KOPT-K1 (cell line): ENCODE measurements around the gene RAB17.

ENCODE experiments used
- H3K27ac ChIP-seq: fragments of 200-600 bp; sonication (generic); 2 replicates; pipeline ENCODE4 v1.5.1; 2016; ENCODE audit warnings: antibody characterized with exemption, mild to moderate bottlenecking, low read depth, low read length; ENCODE audit not compliant: poor library complexity, severe bottlenecking
- H3K36me3 ChIP-seq: fragments of 200-600 bp; sonication (generic); 2 replicates; pipeline ENCODE4 v1.5.1; 2017; ENCODE audit warnings: antibody characterized with exemption, mild to moderate bottlenecking, low read length, moderate library complexity; ENCODE audit not compliant: insufficient read depth
- H3K9me3 ChIP-seq: fragments of 200-600 bp; sonication (generic); 2 replicates; pipeline ENCODE4 v1.5.1; 2017; ENCODE audit warnings: antibody characterized with exemption, low read length, mild to moderate bottlenecking; ENCODE audit not compliant: insufficient read depth, poor library complexity, severe bottlenecking

RAB17 gene

DNA sequence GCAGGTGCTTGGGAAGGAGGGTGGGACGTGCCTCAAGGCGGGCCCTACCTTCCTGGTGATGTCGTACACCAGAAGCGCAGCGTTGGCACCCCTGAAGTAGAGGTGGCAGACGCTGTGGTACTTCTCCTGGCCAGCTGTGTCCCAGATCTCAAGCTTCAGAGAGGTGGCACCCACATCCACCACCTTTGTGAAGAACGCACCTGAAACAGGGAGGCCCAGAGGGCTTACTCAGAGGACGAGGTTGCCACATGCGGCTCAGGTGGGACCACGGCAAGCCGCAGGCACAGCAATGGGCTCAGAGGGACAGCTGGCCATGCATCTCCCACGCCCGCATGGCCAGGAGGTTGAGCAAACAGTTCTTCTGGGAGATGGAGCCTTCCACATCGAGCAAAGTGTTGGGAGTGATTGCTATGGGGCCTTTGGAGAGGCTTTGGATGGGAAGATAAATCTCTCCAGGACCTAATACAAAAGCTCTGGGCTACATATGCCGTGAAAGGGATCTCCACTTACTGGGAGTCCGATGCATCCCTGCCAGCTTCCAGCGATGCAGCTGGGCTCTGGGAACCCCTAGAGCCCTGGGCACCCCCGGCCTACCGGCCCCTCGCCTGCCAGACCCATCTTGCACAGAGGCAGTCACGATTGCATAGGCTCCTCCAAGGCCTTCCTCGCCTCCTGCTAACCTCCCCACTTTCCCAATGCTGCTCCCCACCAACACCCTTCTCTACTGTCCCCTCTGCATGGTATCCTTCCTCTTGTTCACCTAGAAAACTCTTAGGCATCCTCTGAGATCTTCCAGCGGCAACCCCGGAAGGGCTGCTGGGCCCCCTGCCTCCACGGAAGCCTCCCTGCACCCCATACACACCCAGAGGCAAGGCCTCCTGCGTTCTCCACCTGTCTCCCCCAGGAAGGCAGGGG is 12.3 kb downstream of the RAB17 start:
- H3K27ac ChIP-seq = no peak overlapping the region
- H3K9me3 ChIP-seq = no peaks in the 10 kb centered on the region
- no peaks in the 10 kb centered on the region for H3K36me3 ChIP-seq

GRCh38 chr2:237577458-237577857 is 13.1 kb downstream of the RAB17 start:
- Histone ChIP-seq H3K27ac (no peak overlapping the region), H3K9me3 (no peaks in the 10 kb centered on the region), H3K36me3 (no peaks in the 10 kb centered on the region)

- H3K9me3 ChIP-seq = no peaks in the 10 kb centered on the region
- H3K36me3 ChIP-seq = no peaks in the 10 kb centered on the region
- no peak overlapping the region for H3K27ac ChIP-seq
Measured at GRCh38 chr2:237576974-237577373, 13.6 kb downstream of the RAB17 start.

- no peaks in the 10 kb centered on the region for H3K9me3 ChIP-seq
- H3K27ac ChIP-seq = no peak overlapping the region
- H3K36me3 ChIP-seq = no peaks in the 10 kb centered on the region
Measured at GRCh38 chr2:237575869-237576862, 14.4 kb downstream of the RAB17 start.

GRCh38 chr2:237574894-237575868 is 15.4 kb downstream of the RAB17 start:
- Histone ChIP-seq H3K27ac (no peak overlapping the region), H3K36me3 (no peaks in the 10 kb centered on the region), H3K9me3 (no peaks in the 10 kb centered on the region)

GRCh38 chr2:237574467-237574866 is 16.1 kb downstream of the RAB17 start:
- Histone ChIP-seq H3K9me3 (no peaks in the 10 kb centered on the region), H3K27ac (no peak overlapping the region), H3K36me3 (no peaks in the 10 kb centered on the region)

DNA sequence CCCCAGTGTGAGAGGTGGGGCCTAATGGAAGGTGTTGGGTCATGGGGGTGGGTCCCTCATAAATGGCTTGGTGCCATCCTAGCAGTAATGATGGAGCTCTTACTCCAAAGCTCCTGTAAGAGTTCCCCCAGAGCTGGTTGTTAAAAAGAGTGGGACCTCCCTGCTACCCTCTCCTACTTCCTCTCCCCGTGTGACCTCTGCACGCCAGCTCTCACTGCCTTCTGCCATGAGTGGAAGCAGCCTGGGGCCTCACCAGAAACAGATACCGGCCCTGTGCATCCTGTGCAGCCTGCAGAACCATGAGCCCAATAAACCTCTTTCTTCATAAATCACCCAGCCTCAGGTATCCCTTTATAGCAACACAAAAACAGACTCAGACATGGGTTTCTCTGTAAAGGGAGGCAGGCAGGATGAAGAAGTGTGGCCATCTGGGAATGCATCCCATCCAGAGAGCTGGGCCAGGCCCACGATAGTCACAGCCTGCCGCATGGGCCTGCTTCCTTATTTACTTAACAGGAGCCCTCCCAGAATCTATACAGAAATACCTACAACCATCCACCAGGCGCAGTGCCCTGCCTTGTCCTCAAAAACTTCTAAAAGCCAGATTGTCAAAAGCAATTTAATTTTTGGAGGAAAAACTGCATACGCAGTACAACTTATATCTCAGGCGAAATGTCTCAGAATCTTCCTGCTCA is 16.7 kb downstream of the RAB17 start:
- no peaks in the 10 kb centered on the region for H3K36me3 ChIP-seq
- H3K9me3 ChIP-seq = no peaks in the 10 kb centered on the region
- no peak overlapping the region for H3K27ac ChIP-seq

- H3K9me3 ChIP-seq = no peaks in the 10 kb centered on the region
- H3K27ac ChIP-seq = no peak overlapping the region
- no peaks in the 10 kb centered on the region for H3K36me3 ChIP-seq
Measured at GRCh38 chr2:237572742-237573101, 17.8 kb downstream of the RAB17 start.

- Histone ChIP-seq H3K27ac (no peak overlapping the region), H3K36me3 (no peaks in the 10 kb centered on the region), H3K9me3 (no peaks in the 10 kb centered on the region)
Measured at GRCh38 chr2:237572021-237572741, 18.4 kb downstream of the RAB17 start.

- Histone ChIP-seq H3K27ac (no peak overlapping the region), H3K36me3 (no peaks in the 10 kb centered on the region), H3K9me3 (no peaks in the 10 kb centered on the region)
Measured at GRCh38 chr2:237571551-237571950, 19.0 kb downstream of the RAB17 start.

- Histone ChIP-seq H3K36me3 (no peaks in the 10 kb centered on the region), H3K27ac (no peak overlapping the region), H3K9me3 (no peaks in the 10 kb centered on the region)
Measured at GRCh38 chr2:237570776-237571335, 19.7 kb downstream of the RAB17 start.

GRCh38 chr2:237569896-237570295 is 20.6 kb downstream of the RAB17 start:
- no peaks in the 10 kb centered on the region for H3K9me3 ChIP-seq
- H3K36me3 ChIP-seq = no peaks in the 10 kb centered on the region
- H3K27ac ChIP-seq = no peak overlapping the region

DNA sequence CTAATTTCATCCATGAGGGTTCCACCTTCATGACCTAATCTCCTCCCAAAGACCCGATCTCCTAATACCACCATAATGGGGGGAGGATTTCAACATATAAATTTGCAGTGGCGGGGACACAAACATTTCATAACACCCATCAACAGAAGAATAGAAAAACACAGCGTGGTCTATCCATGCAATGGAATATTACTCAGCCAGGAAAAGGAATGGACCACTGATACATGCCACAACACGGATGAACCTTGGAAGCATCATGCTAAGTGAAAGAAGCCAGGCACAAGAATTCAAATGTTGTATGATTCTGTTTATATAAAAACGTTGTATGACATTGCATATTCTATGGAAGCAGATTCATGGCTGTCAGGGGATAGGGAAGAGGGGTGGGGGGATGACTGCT is 21.5 kb downstream of the RAB17 start:
- Histone ChIP-seq H3K27ac (no peak overlapping the region), H3K9me3 (no peaks in the 10 kb centered on the region), H3K36me3 (no peaks in the 10 kb centered on the region)
